Osteoblast (primary cell): Measurements from ENCODE around the gene EYS. TPM values are rescaled to one million over a fixed set of nuclear protein-coding genes. Genes with fewer than 3 reads are reported as not detected.

Source experiments
- DNase-seq: peaks from one replicate; pipeline ENCODE4 v3.0.0; 2011; ENCODE audit warnings: low spot score, mixed read lengths; ENCODE audit not compliant: insufficient read length; ENCODE audit errors: missing footprints
- H2AFZ ChIP-seq: 2 replicates; pipeline ENCODE4 v1.6.0; 2011; ENCODE audit warnings: mild to moderate bottlenecking, low read length
- H3K27ac ChIP-seq: 2 replicates; pipeline ENCODE4 v1.5.1; 2011; ENCODE audit warnings: mild to moderate bottlenecking, low read depth, low read length, moderate library complexity
- H3K27me3 ChIP-seq: 2 replicates; pipeline ENCODE4 v1.6.0; 2012; ENCODE audit warnings: mild to moderate bottlenecking, control low read depth, inconsistent platforms, low read length, moderate library complexity; ENCODE audit not compliant: insufficient read depth
- H3K36me3 ChIP-seq: 2 replicates; pipeline ENCODE4 v1.5.1; 2011; ENCODE audit warnings: mild to moderate bottlenecking, low read length, control low read depth, moderate library complexity; ENCODE audit not compliant: insufficient read depth
- H3K4me1 ChIP-seq: 2 replicates; pipeline ENCODE4 v1.5.1; 2011; ENCODE audit warnings: mild to moderate bottlenecking, low read length, control low read depth, moderate library complexity; ENCODE audit not compliant: insufficient read depth
- H3K4me2 ChIP-seq: 2 replicates; pipeline ENCODE4 v1.6.0; 2011; ENCODE audit warnings: mild to moderate bottlenecking, low read length; ENCODE audit not compliant: insufficient read depth
- H3K4me3 ChIP-seq: fragments of 200-600 bp; sonication (generic); 3 replicates; pipeline ENCODE4 v1.5.1; 2012; ENCODE audit warnings: mild to moderate bottlenecking, low read length, inconsistent platforms; ENCODE audit not compliant: insufficient read depth
- H3K79me2 ChIP-seq: 2 replicates; pipeline ENCODE4 v1.6.0; 2012; ENCODE audit warnings: mild to moderate bottlenecking, low read length, control low read depth, inconsistent platforms; ENCODE audit not compliant: insufficient read depth
- H3K9me3 ChIP-seq: 2 replicates; pipeline ENCODE4 v1.5.1; 2011; ENCODE audit warnings: low read depth, low read length, control low read depth
- H4K20me1 ChIP-seq: 2 replicates; pipeline ENCODE4 v1.6.0; 2012; ENCODE audit warnings: mild to moderate bottlenecking, low read length, control low read depth; ENCODE audit not compliant: insufficient read depth
- CTCF ChIP-seq: IDR thresholded peaks from 2 replicates; pipeline ENCODE4 v1.5.1; 2011; ENCODE audit warnings: mild to moderate bottlenecking, low read depth, low read length, moderate library complexity; ENCODE audit errors: extremely low read depth
- total RNA-seq: library from RNA; depleted of rRNA; stranded (reverse); fragments of >200 nt; gene quantifications from 2 replicates; pipeline ENCODE4 v1.2.3, GENCODE V29; 2012

EYS gene
- total RNA-seq, 1 donor: under 0.01 TPM

GRCh38 chr6:63785006-63785405 is 1922.0 kb downstream of the EYS start:
- no peak for TF ChIP-seq CTCF

GRCh38 chr6:63783096-63783495 is 1923.9 kb downstream of the EYS start:
- no peaks in the 10 kb centered on the region for H3K4me1 ChIP-seq
- H3K79me2 ChIP-seq: no peaks in the 10 kb centered on the region
- no peak for DNase-seq
- no peak overlapping the region for H3K27ac ChIP-seq
- H2AFZ ChIP-seq: no peak overlapping the region
- H3K27me3 ChIP-seq: no peaks in the 10 kb centered on the region
- no peak for TF ChIP-seq CTCF
- H4K20me1 ChIP-seq: no peaks in the 10 kb centered on the region
- no peak overlapping the region for H3K4me2 ChIP-seq
- no peak overlapping the region for H3K4me3 ChIP-seq
- H3K36me3 ChIP-seq: no peaks in the 10 kb centered on the region
- H3K9me3 ChIP-seq: no peaks in the 10 kb centered on the region

More at GRCh38 chr6:63785006-63785405, 1922.0 kb downstream of the EYS start:
- Histone ChIP-seq H3K4me3 (no peak overlapping the region), H3K4me2 (no peak overlapping the region), H3K36me3 (no peaks in the 10 kb centered on the region), H2AFZ (no peak overlapping the region), H4K20me1 (no peaks in the 10 kb centered on the region), H3K27me3 (no peaks in the 10 kb centered on the region), H3K4me1 (no peaks in the 10 kb centered on the region), H3K9me3 (no peaks in the 10 kb centered on the region), H3K27ac (no peak overlapping the region), H3K79me2 (no peaks in the 10 kb centered on the region)
- DNase-seq: no peak

GRCh38 chr6:63774961-63775360 is 1932.1 kb downstream of the EYS start:
- H2AFZ ChIP-seq: peak overlapping the region; percentile 25
- H3K27me3 ChIP-seq: no peaks in the 10 kb centered on the region
- no peak for DNase-seq
- no peak overlapping the region for H3K4me2 ChIP-seq
- H3K79me2 ChIP-seq: no peaks in the 10 kb centered on the region
- H3K4me1 ChIP-seq: no peaks in the 10 kb centered on the region
- no peaks in the 10 kb centered on the region for H3K9me3 ChIP-seq
- no peaks in the 10 kb centered on the region for H3K36me3 ChIP-seq
- no peak overlapping the region for H3K27ac ChIP-seq
- H3K4me3 ChIP-seq: no peak overlapping the region
- no peak for TF ChIP-seq CTCF
- no peaks in the 10 kb centered on the region for H4K20me1 ChIP-seq

- no peak overlapping the region for H3K4me2 ChIP-seq
- H3K4me1 ChIP-seq: no peaks in the 10 kb centered on the region
- H4K20me1 ChIP-seq: no peaks in the 10 kb centered on the region
- H2AFZ ChIP-seq: no peak overlapping the region
- no peaks in the 10 kb centered on the region for H3K9me3 ChIP-seq
- H3K27me3 ChIP-seq: no peaks in the 10 kb centered on the region
- no peak for DNase-seq
- no peaks in the 10 kb centered on the region for H3K79me2 ChIP-seq
- no peak overlapping the region for H3K4me3 ChIP-seq
- no peaks in the 10 kb centered on the region for H3K36me3 ChIP-seq
- no peak overlapping the region for H3K27ac ChIP-seq
- TF ChIP-seq CTCF: no peak
These were observed 1933.8 kb downstream of the EYS start for GRCh38 chr6:63773200-63773599.
